ENCODE data around the gene HTT-AS. TPM values are rescaled to one million over a fixed set of nuclear protein-coding genes. Genes with fewer than 3 reads are reported as not detected.

The HTT-AS gene
- total RNA-seq, 6 donors from 2014 or later: not detected

DNA sequence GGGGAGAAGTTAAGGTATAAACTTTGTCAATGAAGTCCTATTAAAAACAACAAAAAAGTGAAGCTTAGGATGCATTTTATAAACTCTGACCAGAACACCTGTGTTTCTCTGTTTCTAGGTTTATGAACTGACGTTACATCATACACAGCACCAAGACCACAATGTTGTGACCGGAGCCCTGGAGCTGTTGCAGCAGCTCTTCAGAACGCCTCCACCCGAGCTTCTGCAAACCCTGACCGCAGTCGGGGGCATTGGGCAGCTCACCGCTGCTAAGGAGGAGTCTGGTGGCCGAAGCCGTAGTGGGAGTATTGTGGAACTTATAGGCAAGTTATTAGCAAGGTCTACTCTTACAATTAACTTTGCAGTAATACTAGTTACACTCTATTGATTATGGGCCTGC, 46.8 kb upstream of the HTT-AS start:
- ATAC-seq (ENCODE audit: low FRiP score in 2 of 2): no peak
- Histone ChIP-seq H3K27ac (peak overlapping the region in 3 of 4 donors; percentile 71 to 76 (median 75)), H3K27me3 (no peaks in the 10 kb centered on the region), H3K36me3 (peaks cover 10 to 54% (median 39%) of the 10 kb centered on the region in 4 donors), H3K4me3 (no peak overlapping the region), H3K4me1 (peaks cover 15 to 27% (median 22%) of the 10 kb centered on the region in 4 donors), H3K9me3 (no peaks in the 10 kb centered on the region)
- peak in 1 of 2 donors; percentile 15 for DNase-seq
- 94 to 98% methylated on average over 9 of the region's 9 CpGs for WGBS, 2 donors
- TF ChIP-seq EP300 (IDR thresholded peaks at IDR 0.05): no peak
- no peak for TF ChIP-seq CTCF (IDR thresholded peaks at IDR 0.05)
- TF ChIP-seq POLR2A (IDR thresholded peaks at IDR 0.05): no peak
- TF ChIP-seq POLR2AphosphoS5 (IDR thresholded peaks at IDR 0.05): no peak

- peaks cover 15 to 26% (median 22%) of the 10 kb centered on the region in 4 donors for H3K4me1 ChIP-seq
- no peak overlapping the region for H3K4me3 ChIP-seq
- DNase-seq (no peak), ATAC-seq (ENCODE audit: low FRiP score in 2 of 2) (no peak)
- peaks cover 10 to 61% (median 47%) of the 10 kb centered on the region in 4 donors for H3K36me3 ChIP-seq
- no peaks in the 10 kb centered on the region for H3K27me3 ChIP-seq
- 72 to 79% methylated on average over 2 of the region's 2 CpGs for WGBS, 2 donors
- peak overlapping the region in 1 of 4 donors; percentile 27 for H3K27ac ChIP-seq
- no peaks in the 10 kb centered on the region for H3K9me3 ChIP-seq
- TF ChIP-seq POLR2AphosphoS5 (IDR thresholded peaks at IDR 0.05) (no peak), CTCF (IDR thresholded peaks at IDR 0.05) (no peak)
Measured at GRCh38 chr4:3119464-3119863, 45.1 kb upstream of the HTT-AS start.

DNA sequence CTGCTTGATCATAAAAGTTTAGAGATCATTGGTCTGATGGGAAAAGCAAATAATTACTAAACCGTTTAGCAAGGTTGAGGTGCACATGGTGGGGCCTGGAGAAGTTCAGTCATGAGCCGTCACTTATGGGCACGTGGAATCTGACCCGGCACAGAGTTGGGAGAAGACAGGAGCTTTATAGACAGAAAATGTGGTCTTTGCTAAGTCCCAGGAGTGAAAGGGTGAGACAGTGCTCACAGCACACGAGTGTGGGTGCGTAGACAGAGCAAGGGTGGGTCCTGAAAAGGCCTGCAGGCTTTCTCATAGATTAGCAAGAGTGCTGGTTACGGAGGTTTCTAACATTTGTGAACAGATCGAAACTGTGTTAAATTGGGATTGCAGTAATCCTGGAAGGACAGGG, 44.0 kb upstream of the HTT-AS start:
- no peaks in the 10 kb centered on the region for H3K9me3 ChIP-seq
- peaks cover 15 to 22% (median 17%) of the 10 kb centered on the region in 4 donors for H3K4me1 ChIP-seq
- H3K4me3 ChIP-seq: no peak overlapping the region
- no peak overlapping the region for H3K27ac ChIP-seq
- ATAC-seq (ENCODE audit: low FRiP score in 2 of 2) (no peak), DNase-seq (no peak)
- WGBS, 2 donors: 88 to 92% methylated on average over 8 of the region's 8 CpGs
- H3K27me3 ChIP-seq: no peaks in the 10 kb centered on the region
- TF ChIP-seq CTCF (IDR thresholded peaks at IDR 0.05) (no peak), POLR2A (IDR thresholded peaks at IDR 0.05) (no peak), EP300 (IDR thresholded peaks at IDR 0.05) (no peak), POLR2AphosphoS5 (IDR thresholded peaks at IDR 0.05) (no peak)
- peaks cover 10 to 63% (median 49%) of the 10 kb centered on the region in 4 donors for H3K36me3 ChIP-seq

DNA sequence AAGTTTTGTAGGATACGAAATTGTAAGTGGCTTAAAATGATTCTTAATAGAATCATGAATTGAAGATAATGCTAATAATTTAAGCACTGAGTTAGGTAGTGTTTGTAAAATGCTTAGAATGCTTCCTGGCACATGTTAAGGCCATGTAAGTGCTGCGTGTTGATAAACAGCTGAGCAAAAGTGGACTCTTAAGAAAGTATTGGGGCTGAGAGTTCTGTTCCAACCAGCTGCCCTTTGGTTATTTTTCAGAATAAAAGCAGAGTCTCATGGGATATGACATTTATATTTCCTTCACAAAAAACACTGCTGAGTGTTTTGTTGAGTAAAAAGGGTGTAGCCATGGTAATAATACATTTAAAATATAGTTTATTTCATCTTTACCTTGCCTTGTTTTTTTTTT, 42.6 kb upstream of the HTT-AS start:
- H3K4me1 ChIP-seq: peaks cover 10 to 26% (median 16%) of the 10 kb centered on the region in 4 donors
- no peak for DNase-seq
- H3K27ac ChIP-seq: no peak overlapping the region
- ATAC-seq (ENCODE audit: low FRiP score in 2 of 2): no peak
- H3K9me3 ChIP-seq: no peaks in the 10 kb centered on the region
- no peaks in the 10 kb centered on the region for H3K27me3 ChIP-seq
- no peak overlapping the region for H3K4me3 ChIP-seq
- WGBS, 2 donors: 87% methylated on average over 2 of the region's 2 CpGs
- TF ChIP-seq CTCF (IDR thresholded peaks at IDR 0.05) (no peak), POLR2A (IDR thresholded peaks at IDR 0.05) (no peak), EP300 (IDR thresholded peaks at IDR 0.05) (no peak), POLR2AphosphoS5 (IDR thresholded peaks at IDR 0.05) (no peak)
- H3K36me3 ChIP-seq: peaks cover 7 to 60% (median 45%) of the 10 kb centered on the region in 4 donors

DNA sequence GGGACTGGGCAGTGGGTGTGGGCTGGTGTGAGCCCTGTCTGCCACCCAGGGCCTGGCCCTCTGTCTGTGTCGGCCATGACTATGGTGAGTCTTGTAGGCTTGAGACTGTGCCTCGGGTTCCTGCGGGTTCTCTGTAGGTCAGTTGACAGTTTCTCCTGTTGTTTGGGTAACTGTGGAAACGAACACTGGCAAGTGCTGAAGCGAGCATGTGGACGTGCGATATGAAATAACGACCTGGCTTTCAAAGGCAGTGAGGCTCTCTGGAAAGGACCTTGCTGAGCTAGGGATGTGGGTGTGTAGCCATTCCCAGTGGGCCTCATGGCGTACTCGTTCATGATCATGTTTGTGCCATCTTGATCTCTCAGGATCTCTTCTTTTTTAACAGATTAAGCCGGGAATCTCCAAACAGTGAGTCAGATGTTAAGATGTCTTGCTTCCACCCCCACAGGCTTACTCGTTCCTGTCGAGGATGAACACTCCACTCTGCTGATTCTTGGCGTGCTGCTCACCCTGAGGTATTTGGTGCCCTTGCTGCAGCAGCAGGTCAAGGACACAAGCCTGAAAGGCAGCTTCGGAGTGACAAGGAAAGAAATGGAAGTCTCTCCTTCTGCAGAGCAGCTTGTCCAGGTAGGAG, 41.4 kb upstream of the HTT-AS start:
- Histone ChIP-seq H3K36me3 (peaks cover 7 to 48% (median 36%) of the 10 kb centered on the region in 4 donors), H3K4me3 (no peak overlapping the region), H3K4me1 (peaks cover 11 to 22% (median 14%) of the 10 kb centered on the region in 4 donors), H3K27ac (no peak overlapping the region), H3K27me3 (no peaks in the 10 kb centered on the region), H3K9me3 (no peaks in the 10 kb centered on the region)
- peak in 1 of 2 donors; percentile 32 for DNase-seq
- WGBS, 2 donors: 91 to 95% methylated on average over 14 to 15 of the region's 15 CpGs
- no peak for TF ChIP-seq CTCF (IDR thresholded peaks at IDR 0.05)
- TF ChIP-seq POLR2AphosphoS5 (IDR thresholded peaks at IDR 0.05): no peak
- no peak for TF ChIP-seq POLR2A (IDR thresholded peaks at IDR 0.05)
- TF ChIP-seq EP300 (IDR thresholded peaks at IDR 0.05): no peak
- ATAC-seq (ENCODE audit: low FRiP score in 2 of 2): peak in 1 of 2 donors; percentile 49
